ENCODE measurements around the gene CFP. TPM values are rescaled to one million over a fixed set of nuclear protein-coding genes. Genes with fewer than 3 reads are reported as not detected.
A peak's percentile ranks its signal among the peaks of the same experiment; 100 is the strongest.

CFP gene
- total RNA-seq, 1 experiment from 2014 or later, result 1.3 TPM

GRCh38 chrX:47631676-47632075 lies 1.9 kb upstream of the CFP start:
- H3K36me3 ChIP-seq (ENCODE audit: control insufficient read depth in 1 of 2, insufficient read depth in 2 of 2, low read length in 2 of 2), result peaks cover 0 to 3% of the 10 kb centered on the region in 2 experiments; a peak in 1 of 4 replicates
- ChIA-PET CTCF (no interaction called here), POLR2A (no interaction called here), RAD21 (ENCODE audit: low non-redundant PET in 1 of 2, low total read pairs in 2 of 2, uncharacterized antibody in 2 of 2, unreplicated experiment in 2 of 2) (no interaction called here)
- no peak overlapping the region for H3K4me2 ChIP-seq (ENCODE audit: low read length)
- ATAC-seq (no peak), DNase-seq (ENCODE audit: low read depth, low spot score) (no peak)
- H3K4me1 ChIP-seq (ENCODE audit: control insufficient read depth in 1 of 2, insufficient read depth in 2 of 2, low read length in 2 of 2), result no peaks in the 10 kb centered on the region
- TF ChIP-seq ELF1 (IDR thresholded peaks at IDR 0.05; ENCODE audit: borderline replicate concordance, low read depth) (no peak), YY1 (IDR thresholded peaks at IDR 0.05; ENCODE audit: extremely low read depth, insufficient replicate concordance, low read depth, low read length) (no peak)
- TF ChIP-seq, protein P1, sequence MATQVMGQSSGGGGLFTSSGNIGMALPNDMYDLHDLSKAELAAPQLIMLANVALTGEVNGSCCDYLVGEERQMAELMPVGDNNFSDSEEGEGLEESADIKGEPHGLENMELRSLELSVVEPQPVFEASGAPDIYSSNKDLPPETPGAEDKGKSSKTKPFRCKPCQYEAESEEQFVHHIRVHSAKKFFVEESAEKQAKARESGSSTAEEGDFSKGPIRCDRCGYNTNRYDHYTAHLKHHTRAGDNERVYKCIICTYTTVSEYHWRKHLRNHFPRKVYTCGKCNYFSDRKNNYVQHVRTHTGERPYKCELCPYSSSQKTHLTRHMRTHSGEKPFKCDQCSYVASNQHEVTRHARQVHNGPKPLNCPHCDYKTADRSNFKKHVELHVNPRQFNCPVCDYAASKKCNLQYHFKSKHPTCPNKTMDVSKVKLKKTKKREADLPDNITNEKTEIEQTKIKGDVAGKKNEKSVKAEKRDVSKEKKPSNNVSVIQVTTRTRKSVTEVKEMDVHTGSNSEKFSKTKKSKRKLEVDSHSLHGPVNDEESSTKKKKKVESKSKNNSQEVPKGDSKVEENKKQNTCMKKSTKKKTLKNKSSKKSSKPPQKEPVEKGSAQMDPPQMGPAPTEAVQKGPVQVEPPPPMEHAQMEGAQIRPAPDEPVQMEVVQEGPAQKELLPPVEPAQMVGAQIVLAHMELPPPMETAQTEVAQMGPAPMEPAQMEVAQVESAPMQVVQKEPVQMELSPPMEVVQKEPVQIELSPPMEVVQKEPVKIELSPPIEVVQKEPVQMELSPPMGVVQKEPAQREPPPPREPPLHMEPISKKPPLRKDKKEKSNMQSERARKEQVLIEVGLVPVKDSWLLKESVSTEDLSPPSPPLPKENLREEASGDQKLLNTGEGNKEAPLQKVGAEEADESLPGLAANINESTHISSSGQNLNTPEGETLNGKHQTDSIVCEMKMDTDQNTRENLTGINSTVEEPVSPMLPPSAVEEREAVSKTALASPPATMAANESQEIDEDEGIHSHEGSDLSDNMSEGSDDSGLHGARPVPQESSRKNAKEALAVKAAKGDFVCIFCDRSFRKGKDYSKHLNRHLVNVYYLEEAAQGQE (IDR thresholded peaks at IDR 0.05; ENCODE audit: low read depth), result no peak
- intact Hi-C loops (cut with micrococcal nuclease), result no loop called here
- no peaks in the 10 kb centered on the region for H3K27me3 ChIP-seq (ENCODE audit: insufficient read depth, low read length)
- H3K79me2 ChIP-seq (ENCODE audit: insufficient read depth, low read length), result no peaks in the 10 kb centered on the region
- BruUV-seq (replicated peaks), result no TSS peak
- no peaks in the 10 kb centered on the region for H3K9me2 ChIP-seq (ENCODE audit: insufficient read depth)
- H3K9ac ChIP-seq (ENCODE audit: low read length), result no peak overlapping the region
- H4K20me1 ChIP-seq (ENCODE audit: insufficient read depth), result no peaks in the 10 kb centered on the region
- H3K9me3 ChIP-seq (ENCODE audit: control insufficient read depth in 1 of 2, insufficient read depth in 1 of 2, low read depth in 1 of 2, low read length in 2 of 2), result no peaks in the 10 kb centered on the region
- H3K27ac ChIP-seq (ENCODE audit: low read depth, low read length), result no peak overlapping the region
- H3K4me3 ChIP-seq (replicated peaks in 1 of 2; ENCODE audit: low read depth in 1 of 2, low read length in 2 of 2), result no peak overlapping the region
- H2AFZ ChIP-seq (ENCODE audit: low read depth, low read length, poor library complexity, severe bottlenecking), result no peak overlapping the region

DNA sequence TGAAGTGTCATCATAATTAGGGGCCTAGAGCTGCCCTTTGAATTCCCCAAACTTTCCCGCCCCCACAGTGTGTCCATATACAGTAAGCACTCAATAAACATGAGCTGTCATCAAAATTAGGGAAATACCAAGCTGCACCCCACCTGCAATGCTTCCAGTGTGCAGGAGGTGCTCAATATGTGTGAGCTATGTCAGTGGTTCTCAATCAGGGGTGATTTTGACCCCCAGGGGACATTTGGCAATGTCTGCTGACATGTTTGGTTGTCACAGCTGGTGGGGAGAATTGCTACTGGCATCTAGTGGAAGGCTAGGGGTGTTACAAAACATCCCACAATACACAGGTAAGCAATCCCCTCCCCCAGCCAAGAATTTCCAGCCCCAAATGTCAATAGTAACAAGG lies 748 bp downstream of the CFP start:
- Histone ChIP-seq H3K9ac (ENCODE audit: low read length) (no peak overlapping the region), H4K20me1 (ENCODE audit: insufficient read depth) (no peaks in the 10 kb centered on the region), H3K79me2 (ENCODE audit: insufficient read depth, low read length) (no peaks in the 10 kb centered on the region), H3K36me3 (ENCODE audit: control insufficient read depth in 1 of 2, insufficient read depth in 2 of 2, low read length in 2 of 2) (no peaks in the 10 kb centered on the region), H3K4me2 (ENCODE audit: low read length) (no peak overlapping the region), H3K9me2 (ENCODE audit: insufficient read depth) (no peaks in the 10 kb centered on the region), H2AFZ (ENCODE audit: low read depth, low read length, poor library complexity, severe bottlenecking) (no peak overlapping the region), H3K4me1 (ENCODE audit: control insufficient read depth in 1 of 2, insufficient read depth in 2 of 2, low read length in 2 of 2) (no peaks in the 10 kb centered on the region), H3K9me3 (ENCODE audit: control insufficient read depth in 1 of 2, insufficient read depth in 1 of 2, low read depth in 1 of 2, low read length in 2 of 2) (no peaks in the 10 kb centered on the region), H3K27me3 (ENCODE audit: insufficient read depth, low read length) (no peaks in the 10 kb centered on the region), H3K4me3 (replicated peaks in 1 of 2; ENCODE audit: low read depth in 1 of 2, low read length in 2 of 2) (no peak overlapping the region), H3K27ac (ENCODE audit: low read depth, low read length) (no peak overlapping the region)
- intact Hi-C loops (cut with micrococcal nuclease), result loop anchor here (5.0 kb wide), 1 partner anchor 67 kb away; the partner anchor contains the start of gene ARAF
- ChIA-PET POLR2A (no interaction called here), CTCF (interaction anchor here (1.0 kb wide), 1 partner anchor 132 kb away, joined by 3 read pairs; no protein-coding TSS in a partner anchor), RAD21 (ENCODE audit: low non-redundant PET in 1 of 2, low total read pairs in 2 of 2, uncharacterized antibody in 2 of 2, unreplicated experiment in 2 of 2) (no interaction called here)
- BruUV-seq (replicated peaks), result no TSS peak
- peak; percentile 64 for ATAC-seq
- no peak for DNase-seq (ENCODE audit: low read depth, low spot score)
- TF ChIP-seq EZH2 (IDR thresholded peaks at IDR 0.05), result no peak
- no peak for TF ChIP-seq YY1 (IDR thresholded peaks at IDR 0.05; ENCODE audit: extremely low read depth, insufficient replicate concordance, low read depth, low read length)
- no peak for TF ChIP-seq CBX3 (IDR thresholded peaks at IDR 0.05; ENCODE audit: low read depth)
- TF ChIP-seq, protein P2, sequence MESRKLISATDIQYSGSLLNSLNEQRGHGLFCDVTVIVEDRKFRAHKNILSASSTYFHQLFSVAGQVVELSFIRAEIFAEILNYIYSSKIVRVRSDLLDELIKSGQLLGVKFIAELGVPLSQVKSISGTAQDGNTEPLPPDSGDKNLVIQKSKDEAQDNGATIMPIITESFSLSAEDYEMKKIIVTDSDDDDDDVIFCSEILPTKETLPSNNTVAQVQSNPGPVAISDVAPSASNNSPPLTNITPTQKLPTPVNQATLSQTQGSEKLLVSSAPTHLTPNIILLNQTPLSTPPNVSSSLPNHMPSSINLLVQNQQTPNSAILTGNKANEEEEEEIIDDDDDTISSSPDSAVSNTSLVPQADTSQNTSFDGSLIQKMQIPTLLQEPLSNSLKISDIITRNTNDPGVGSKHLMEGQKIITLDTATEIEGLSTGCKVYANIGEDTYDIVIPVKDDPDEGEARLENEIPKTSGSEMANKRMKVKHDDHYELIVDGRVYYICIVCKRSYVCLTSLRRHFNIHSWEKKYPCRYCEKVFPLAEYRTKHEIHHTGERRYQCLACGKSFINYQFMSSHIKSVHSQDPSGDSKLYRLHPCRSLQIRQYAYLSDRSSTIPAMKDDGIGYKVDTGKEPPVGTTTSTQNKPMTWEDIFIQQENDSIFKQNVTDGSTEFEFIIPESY (IDR thresholded peaks at IDR 0.05; ENCODE audit: extremely low read depth, insufficient replicate concordance, low read length), result no peak
- TF ChIP-seq SP1 (IDR thresholded peaks at IDR 0.05; ENCODE audit: low read depth), result no peak
- no peak for TF ChIP-seq SIN3A (IDR thresholded peaks at IDR 0.05; ENCODE audit: low read depth)
- TF ChIP-seq POLR2AphosphoS5 (IDR thresholded peaks at IDR 0.05; ENCODE audit: low read depth, low read length), result no peak
- no peak for TF ChIP-seq FOSL1 (IDR thresholded peaks at IDR 0.05; ENCODE audit: low read depth)
- TF ChIP-seq ATF3 (IDR thresholded peaks at IDR 0.05), result no peak
